Measurements from ENCODE around the gene CHRNA4.

CHRNA4 gene

DNA sequence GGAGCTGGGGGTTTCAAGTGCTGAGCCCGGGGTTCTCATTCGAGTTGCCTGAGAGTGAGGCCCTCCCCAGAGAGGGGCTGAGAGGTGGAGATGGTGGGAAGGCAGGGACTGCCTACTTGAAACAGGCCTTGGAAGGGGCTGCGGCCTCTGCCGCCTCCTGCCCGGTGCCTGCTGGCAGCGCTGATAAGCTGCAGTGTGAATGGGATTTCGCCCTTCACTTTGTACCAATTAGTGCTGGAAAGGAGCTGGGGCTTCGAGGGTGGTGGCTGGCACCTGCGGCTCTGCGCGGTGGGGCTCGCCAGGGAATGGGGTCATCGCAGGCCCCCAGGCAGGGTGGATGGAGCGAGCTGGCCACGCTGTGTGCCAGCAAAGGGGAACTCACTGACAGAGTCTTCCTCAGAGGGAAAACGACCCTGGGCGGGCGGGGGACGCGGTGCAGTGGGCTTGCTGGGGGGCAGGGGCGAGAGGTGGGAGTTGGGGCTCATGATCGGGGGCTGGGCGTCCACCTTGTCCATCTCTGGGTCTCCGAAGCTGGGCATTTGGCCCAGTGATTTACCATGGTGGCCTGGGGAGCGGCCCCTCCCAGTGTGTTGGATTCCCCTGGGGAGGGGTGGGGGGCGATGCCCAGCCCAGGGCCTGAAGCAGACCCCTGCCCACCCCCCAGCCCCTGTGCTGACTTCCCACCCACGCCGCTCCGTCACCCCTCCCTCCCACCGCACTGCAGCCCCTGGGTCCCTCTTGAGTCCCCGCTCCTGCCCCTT is 45.2 kb downstream of the CHRNA4 start:
- TF ChIP-seq, protein P1, sequence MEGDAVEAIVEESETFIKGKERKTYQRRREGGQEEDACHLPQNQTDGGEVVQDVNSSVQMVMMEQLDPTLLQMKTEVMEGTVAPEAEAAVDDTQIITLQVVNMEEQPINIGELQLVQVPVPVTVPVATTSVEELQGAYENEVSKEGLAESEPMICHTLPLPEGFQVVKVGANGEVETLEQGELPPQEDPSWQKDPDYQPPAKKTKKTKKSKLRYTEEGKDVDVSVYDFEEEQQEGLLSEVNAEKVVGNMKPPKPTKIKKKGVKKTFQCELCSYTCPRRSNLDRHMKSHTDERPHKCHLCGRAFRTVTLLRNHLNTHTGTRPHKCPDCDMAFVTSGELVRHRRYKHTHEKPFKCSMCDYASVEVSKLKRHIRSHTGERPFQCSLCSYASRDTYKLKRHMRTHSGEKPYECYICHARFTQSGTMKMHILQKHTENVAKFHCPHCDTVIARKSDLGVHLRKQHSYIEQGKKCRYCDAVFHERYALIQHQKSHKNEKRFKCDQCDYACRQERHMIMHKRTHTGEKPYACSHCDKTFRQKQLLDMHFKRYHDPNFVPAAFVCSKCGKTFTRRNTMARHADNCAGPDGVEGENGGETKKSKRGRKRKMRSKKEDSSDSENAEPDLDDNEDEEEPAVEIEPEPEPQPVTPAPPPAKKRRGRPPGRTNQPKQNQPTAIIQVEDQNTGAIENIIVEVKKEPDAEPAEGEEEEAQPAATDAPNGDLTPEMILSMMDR (IDR thresholded peaks at IDR 0.05; ENCODE audit: insufficient read depth, low read length, missing control alignments), result no peak
- ChIA-PET CTCF (interaction anchor here (1.0 kb wide), 1 partner anchor 68 kb away, joined by 3 read pairs; no protein-coding TSS in a partner anchor), POLR2A (no interaction called here)

DNA sequence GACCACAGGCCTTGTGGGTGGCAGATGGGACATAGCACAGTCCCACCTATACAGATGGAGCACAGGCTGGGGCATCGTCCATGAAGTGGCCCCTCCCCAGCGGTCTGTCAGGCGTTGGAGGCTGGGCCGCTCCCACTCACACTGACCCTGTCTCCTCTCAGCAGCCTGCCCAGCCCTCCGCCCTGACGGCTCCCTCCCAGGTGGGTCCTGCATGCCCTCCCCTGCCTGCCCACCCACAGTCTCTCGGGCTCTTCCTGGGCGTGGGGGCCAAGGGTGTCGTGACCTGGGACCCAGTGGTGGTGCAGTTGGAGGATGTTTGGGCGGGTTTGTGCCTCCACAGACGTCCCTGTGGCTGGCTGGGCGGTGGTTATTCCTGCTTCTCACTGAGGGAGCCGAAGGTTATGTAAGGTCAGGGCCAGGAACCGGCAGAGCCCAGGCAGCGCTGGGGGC is 45.9 kb downstream of the CHRNA4 start:
- no peak overlapping the region for H3K4me3 ChIP-seq (ENCODE audit: low read depth, low read length)
- CTCF ChIA-PET, result no interaction called here
- POLR2A ChIA-PET, result no interaction called here
- DNase-seq (ENCODE audit: low read depth, low spot score), result no peak
- TF ChIP-seq, protein P1 (IDR thresholded peaks at IDR 0.05; ENCODE audit: insufficient read depth, low read length, missing control alignments), result no peak

More for the DNA sequence above, 45.2 kb downstream of the CHRNA4 start:
- no peak overlapping the region for H3K4me3 ChIP-seq (ENCODE audit: low read depth, low read length)
- DNase-seq (ENCODE audit: low read depth, low spot score), result no peak

DNA sequence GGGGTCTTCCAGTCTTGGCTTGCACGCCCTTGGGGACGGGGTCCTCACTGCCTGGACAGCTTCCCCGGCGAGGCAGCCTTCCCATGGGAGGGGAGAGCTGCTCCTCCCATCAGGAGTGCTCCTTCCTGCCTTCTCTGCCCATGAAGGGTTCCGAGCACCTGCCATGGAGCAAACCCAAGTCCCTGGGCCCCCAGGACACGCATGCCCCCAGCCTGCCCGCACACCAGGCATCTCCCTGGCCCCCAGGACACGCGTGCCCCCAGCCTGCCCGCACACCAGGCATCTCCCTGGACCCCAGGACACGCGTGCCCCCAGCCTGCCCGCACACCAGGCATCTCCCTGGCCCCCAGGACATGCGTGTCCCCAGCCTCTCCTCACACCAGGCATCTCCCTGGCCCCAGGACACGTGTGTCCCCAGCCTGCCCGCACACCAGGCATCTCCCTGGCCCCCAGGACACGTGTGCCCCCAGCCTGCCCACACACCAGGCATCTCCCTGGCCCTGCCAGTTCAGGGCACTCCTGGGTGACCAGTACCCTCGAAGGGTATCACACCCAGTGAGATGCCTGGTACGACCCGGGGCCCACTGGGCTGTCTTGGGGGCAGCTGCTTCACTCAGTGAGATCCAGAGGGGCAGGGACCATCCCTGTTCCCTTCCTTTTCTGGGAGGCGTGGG is 46.4 kb downstream of the CHRNA4 start:
- no peak overlapping the region for H3K4me3 ChIP-seq (ENCODE audit: low read depth, low read length)
- TF ChIP-seq, protein P1 (IDR thresholded peaks at IDR 0.05; ENCODE audit: insufficient read depth, low read length, missing control alignments), result no peak
- ChIA-PET POLR2A (no interaction called here), CTCF (interaction anchor here (1.3 to 1.8 kb wide), 2 partner anchors 12 to 15 kb away, joined by 3 to 5 read pairs; no protein-coding TSS in a partner anchor)
- DNase-seq (ENCODE audit: low read depth, low spot score), result no peak

DNA sequence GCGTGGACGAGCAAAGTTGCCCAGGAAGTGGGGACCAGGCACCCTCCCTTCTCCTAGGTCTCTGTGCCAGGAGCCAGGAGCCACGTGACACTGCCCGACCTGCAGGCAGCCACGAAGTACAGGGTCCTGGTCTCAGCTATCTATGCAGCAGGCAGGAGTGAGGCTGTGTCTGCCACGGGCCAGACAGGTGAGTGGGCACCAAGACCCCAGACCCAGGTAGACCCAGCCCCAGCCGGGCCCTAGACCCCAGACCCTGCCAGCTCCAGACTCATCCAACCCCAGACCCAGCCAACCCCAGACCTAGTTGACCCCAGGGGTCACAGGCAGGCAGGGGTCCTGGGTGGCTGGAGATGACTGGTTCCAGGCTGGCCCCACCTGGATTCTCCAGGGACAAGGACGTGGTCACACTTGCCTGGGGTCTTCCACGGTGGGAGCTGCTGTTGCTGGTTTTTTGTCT is 47.1 kb downstream of the CHRNA4 start:
- TF ChIP-seq, protein P1 (IDR thresholded peaks at IDR 0.05; ENCODE audit: insufficient read depth, low read length, missing control alignments), result no peak
- no peak for DNase-seq (ENCODE audit: low read depth, low spot score)
- H3K4me3 ChIP-seq (ENCODE audit: low read depth, low read length), result no peak overlapping the region
- ChIA-PET POLR2A (no interaction called here), CTCF (interaction anchor here (1.3 to 1.8 kb wide), 2 partner anchors 12 to 15 kb away, joined by 3 to 5 read pairs; no protein-coding TSS in a partner anchor)

DNA sequence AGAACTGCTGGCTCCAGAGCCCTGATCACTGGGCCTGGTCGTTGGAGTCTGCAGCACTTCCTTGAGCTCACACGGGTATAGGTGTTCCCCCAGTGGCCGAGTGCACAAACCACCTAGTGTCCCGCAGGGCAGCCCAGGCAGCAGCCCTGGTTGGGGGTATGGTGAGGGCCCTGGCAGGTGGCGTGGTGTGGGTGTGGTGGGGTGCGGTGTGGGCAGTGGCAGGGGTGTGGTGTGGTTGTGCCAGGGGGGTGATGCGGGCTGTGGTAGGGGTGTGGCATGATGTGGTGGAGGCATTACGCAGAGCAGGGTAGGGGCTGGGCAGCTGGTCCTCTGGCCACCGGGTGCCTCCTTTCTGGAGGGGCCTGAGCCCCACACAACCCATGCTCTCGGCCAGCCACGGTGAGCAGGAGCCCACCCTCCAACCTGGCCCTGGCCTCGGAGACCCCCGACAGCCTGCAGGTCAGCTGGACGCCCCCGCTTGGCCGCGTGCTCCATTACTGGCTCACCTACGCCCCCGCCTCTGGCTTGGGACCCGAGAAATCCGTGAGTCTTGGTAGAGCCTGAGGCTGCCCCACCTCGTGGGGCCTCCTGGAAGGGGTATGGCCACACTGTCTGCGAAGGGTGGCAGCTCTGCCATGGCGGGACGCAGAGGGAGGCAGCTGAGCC is 47.7 kb downstream of the CHRNA4 start:
- no peak overlapping the region for H3K4me3 ChIP-seq (ENCODE audit: low read depth, low read length)
- TF ChIP-seq, protein P1 (IDR thresholded peaks at IDR 0.05; ENCODE audit: insufficient read depth, low read length, missing control alignments), result no peak
- POLR2A ChIA-PET, result no interaction called here
- DNase-seq (ENCODE audit: low read depth, low spot score), result no peak
- CTCF ChIA-PET, result interaction anchor here (0.7 to 1.8 kb wide), 3 partner anchors 13 to 65 kb away, joined by 3 to 5 read pairs (median 3); no protein-coding TSS in a partner anchor

Measured in AG04449 (cell line).